DMS153 treated with DMSO at 0.1 percent for 48 hours (cell line): ENCODE data around the gene GPR34.
"Not testable (repeated sequence)": the region's sequence is repeated elsewhere in the genome, so short reads cannot be mapped to it uniquely, and the experiment has no call there.

ENCODE experiments used
- DNase-seq: peaks from one replicate; lab custom pipeline; 2025; ENCODE audit not compliant: unreplicated experiment; lab: John Stamatoyannopoulos, UW

GPR34 gene

DNA sequence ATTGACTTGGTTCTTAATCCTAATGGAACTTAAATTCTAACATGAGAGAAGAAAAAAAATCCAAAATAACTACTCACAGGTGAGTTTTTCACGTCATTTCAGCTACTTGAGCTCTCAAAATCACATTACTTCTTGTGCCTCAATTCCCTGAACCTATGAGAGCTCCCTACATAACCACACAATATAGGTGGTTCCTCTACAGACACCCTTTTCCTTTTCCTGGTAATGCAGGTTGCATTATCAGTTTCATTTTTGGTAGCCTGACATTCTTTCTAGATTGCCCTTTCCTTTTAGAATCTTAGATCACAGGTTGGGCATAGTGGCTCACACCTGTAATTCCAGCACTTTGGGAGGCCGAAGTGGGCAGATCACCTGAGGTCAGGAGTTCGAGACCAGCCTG is 4.3 kb downstream of the GPR34 start:
- DNase-seq: no peak

DNA sequence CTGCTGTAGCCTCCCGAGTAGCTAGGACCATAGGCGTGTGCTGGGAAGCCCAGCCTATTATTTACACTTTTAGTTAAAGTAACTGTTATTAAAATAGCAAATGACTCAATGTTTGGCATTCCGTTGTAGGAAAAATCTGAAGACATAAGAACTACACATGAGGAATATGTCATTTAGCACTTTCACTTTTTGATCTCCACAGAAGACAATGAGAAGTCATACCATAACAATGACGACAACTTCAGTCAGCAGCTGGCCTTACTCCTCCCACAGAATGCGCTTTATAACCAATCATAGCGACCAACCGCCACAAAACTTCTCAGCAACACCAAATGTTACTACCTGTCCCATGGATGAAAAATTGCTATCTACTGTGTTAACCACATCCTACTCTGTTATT is 6.7 kb downstream of the GPR34 start:
- no peak for DNase-seq

DNA sequence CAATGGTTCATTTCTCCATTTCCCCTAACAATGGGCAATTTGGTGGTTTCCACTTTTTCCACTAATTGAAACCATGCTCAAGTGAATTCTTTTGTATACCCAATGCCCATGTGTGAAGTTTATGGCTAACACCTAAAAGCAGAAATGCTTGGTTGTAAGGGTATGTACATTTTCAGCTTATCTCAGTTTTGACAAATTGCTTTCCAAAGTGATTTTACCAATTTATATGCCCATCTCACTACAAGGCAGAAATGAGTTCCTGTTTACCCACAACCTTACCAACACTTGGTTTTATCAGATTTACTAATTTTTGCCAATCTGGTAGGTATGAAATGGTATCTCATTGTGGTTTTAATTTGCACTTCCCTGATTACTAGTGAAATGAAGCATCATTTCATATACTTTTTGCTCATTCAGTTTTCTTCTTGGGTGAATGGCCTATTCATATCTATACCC is 14.8 kb downstream of the GPR34 start:
- DNase-seq: no peak

DNA sequence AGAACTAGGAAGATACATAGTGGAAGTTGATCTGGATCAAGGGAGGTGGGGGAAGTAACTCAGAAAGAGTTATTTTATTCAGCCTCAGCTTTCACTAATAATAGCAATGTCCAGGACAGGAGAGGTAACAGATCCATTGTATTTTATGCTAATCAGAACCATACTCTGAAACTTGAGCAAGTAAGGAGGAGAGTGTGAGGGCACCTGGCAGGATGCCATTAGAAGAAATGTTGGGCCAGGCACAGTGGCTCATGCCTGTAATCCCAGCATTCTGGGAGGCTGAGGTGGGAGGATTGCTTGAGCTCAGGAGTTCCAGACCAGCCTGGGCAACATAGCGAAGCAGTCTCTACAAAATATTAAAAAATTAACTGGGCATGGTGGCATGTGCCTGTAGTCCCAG is 16.3 kb downstream of the GPR34 start:
- no peak for DNase-seq

DNA sequence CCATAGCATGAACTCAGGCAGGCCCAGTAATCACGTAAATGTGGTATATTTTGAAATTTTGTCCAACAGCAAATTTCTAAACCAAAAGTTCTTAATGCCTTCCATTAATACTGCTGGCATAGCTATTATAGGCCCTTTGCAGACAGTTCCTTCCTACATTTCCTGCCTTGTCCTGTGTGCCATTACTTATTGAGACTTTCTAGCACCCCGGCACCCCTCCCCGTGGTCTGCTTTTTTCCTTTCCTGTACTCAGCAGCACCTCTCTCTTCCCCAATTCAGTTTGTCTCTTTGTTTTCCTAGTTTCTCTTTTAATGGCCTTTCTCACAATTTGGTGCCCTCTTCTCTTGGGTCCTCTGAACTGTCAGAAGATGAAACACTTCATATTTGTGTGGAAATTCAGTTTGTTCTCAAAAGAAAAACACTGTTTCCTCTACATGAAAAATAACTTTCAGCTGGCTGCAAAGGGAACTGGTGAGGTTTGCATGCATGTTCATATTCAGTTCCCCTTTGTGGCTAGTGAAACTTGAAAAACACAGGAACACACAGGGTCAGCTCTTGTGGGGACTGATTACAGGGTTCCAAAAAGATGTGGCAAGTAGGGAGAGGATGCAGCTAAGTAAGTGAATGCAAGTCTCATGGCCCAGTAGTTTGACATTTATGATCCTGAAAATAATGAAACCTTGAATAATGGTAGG is 17.1 kb downstream of the GPR34 start:
- no peak for DNase-seq

DNA sequence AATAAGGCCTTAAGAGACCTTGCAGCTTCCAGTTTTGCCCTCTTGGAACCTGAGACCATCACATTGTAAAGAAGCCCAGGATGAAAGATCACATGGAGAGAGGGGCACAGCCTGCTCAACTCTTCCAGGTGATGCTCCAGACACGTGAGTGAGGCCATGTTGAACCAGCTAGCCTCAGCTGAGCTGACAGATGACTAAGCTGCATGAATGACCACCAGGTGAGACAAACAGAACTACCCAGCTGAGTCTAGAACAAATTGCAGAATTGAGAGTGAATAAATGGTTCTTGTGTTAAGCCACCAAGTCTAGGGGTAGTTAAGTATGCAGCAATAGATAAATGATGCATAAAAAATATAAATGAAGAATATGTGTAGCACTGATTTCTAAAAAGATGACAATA is 18.4 kb downstream of the GPR34 start:
- no peak for DNase-seq

DNA sequence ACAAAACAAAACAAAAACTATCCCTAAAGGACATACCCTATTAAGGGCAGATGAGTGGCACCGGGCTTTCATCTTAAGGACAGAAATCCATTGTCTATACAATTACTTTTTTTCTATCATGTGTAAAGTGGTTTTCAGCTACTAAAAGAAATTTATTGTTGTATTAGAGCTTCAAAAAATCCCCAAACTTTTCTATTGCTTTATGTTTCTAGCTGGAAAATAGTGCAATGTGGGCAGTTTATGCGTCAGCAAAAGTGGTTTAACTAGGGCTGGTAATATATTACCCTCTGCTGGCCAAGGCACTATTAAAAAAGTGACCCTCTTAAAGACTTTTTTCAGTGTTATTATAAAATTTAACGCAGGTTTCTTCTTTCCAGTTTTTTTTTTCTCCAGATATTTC is 19.7 kb downstream of the GPR34 start:
- DNase-seq: no peak

DNA sequence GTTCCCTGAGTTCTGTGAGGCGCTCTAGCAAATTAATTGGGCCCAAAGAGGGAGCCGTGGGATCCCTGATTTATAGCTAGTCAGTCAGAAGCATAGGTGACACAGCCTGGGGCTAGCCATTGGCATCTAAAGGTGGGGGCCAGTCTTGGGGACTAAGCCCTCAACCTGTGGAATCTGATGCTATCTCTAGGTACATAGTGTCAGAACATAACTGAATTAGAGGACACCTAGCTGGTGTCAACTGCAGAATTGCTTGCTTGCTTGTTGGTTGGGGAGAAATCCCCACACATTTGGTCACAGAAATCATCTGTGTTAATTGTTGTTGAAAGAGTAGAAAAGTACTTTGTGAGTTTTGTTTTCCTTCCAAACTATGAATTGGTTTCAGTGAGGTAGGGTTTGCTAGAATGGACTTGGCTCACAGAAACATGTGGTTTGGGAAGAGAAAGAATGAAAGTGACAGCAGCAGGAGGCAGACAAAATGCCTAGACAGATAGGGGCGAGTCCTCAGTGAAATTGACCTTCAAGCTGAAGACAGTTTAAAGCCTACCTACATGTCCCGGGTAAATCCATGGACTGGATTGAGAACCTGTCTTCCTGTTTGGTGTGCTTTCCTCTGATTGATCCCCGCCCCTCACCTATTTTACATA is 22.4 kb downstream of the GPR34 start:
- DNase-seq: no peak

DNA sequence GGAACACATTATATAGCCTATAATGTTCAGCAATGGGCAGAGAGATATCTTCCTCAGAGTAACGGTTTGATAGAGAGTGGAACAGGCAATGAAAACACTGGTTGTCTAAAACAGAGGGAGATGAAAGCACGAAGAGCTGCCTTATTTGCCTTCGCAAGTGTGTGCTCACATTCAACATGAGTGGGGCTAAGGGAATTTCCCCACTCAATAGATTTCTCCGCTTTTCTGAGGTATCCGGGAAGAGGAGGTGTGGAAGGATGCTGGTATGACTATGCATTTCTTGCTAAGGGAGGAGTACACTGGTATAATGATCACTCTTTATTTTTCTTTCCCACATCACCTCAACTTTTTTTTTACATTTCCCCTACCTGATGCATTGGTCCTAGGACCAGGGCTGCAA is 27.4 kb downstream of the GPR34 start:
- DNase-seq: no peak

DNA sequence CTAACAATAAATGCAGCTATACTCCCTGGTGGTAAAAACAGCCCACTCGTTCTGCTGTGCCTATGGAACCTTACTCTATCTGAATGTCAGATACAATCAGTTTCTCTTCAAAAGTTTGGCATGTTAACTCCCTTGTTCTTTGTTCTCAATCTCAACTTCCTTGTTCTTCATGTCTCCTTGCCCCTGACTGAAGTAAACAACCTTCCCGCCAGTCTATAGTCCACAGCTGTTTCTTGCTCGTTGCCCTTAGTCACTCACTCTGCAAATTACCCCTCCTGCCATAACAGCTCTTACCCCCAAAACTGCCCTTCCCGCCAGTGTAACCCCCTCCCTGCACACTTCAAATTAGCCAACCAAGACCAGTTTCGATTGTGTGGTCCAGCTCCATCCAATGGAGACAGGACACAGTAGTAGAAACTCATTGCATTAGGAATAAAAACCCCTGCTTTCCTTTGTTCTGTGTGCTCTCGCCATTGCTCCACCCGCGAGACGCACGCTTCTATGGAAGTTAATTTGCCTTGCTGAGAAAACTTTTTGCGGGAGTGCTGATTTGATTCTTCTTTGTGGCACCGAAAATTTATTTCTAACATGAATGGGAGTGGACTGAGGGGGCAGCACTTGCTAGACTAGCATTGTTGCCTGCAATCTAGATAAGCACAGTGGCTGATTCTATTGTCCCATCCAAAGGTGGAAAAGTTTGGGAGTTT is 28.1 kb downstream of the GPR34 start:
- DNase-seq: no peak

DNA sequence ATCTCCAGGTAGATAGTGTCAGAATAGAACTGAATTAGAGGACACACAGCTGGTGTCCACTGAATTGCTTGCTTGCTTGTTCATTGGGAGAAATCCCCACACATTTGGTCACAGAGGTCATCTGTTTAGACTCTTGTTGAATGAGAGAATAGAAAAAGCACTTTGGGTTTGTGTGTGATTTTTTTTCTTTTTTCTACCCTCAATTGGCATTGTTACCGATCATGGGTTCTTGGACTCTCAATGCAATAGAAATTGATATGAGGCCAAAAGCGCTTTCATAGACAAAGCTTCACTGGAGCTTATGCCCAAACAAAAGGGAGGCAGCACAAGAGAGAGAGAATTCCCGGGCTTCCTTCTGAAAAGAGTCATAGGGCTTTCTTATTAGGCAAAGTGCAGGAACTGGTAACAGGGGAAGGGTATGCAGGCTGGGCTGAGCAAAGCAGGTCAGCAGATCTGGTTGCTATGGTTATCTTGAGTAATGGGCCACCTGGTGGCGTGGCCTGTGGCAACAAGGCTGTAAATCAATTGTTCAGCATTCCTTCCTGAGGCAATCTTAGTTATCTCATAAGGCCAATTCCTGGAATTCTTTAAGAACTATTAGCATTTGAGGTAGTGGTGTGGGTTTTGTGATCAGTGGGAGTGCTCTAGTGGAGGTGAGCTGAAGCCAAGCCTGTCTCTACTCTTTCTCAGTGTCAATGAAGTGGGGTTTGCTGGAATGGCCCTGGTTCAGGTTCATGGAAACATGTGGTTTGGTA is 29.9 kb downstream of the GPR34 start:
- no peak for DNase-seq

DNA sequence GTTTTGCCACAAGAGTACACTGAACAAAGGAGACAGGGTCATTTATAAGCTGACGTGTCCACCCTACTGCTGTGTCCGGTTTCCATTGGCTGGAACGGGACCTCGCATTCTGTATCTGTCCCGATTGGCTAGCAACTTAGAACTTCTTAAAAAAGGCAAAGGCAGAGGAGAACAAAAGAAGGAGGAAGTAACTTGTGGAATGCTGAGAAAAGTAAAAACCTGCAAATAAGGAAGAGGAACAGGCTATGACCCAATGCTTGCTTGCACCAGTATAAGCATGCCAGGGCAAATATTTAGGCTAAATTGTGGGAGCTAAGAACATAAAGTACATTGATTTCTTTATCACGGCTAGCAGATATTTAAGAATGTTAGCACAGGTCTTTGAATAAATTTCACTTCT is 30.8 kb downstream of the GPR34 start:
- not testable (repeated sequence) for DNase-seq

DNA sequence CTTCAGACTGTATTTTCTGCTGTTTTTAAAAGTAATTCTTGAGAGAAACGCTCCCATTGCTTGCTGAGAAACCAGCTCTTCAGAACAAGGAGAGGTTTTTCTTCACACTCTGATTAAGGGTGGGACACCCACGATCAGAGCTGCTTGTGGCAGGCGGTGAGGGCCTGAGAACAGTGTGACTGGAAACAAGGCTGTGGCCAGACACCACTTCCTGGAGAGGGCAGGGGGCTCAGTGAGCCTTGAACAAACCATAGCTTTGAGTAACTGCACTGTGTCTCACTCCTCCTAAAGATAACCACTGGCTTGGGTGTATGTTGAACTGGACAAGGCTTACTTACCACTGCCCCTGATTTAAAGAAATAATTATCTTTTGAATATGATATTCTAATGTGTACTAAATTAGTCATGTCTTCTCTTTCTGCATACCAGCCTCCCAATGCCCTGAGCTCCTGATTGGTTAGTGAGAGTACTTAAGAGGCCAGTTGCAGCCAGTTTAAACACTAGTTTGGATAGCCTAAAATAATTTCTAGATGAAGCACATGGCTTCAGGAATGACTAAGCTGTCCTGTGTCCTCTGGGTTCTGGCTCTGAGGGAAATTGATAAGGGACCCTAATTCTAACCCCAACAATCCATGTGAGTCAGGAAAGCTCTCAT is 31.5 kb downstream of the GPR34 start:
- DNase-seq: no peak

DNA sequence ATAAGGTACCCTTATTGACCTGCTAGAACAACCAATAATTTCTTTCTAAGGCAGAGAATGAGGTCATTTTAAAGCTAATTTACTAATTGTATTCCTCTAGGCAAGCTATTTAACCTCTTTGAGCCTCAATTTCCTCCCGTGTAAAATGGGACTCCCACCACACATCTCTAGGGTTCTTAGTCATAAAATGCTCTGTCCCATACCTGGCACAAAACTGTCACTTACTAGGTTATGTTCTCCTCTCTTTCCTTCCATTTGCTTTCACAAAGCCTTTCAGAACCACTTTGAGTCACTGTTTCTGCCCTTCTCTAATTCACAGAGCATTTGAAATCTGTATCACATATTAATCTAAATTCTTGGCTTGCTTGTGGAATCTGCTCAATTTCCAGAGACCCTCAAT is 32.8 kb downstream of the GPR34 start:
- DNase-seq: no peak

DNA sequence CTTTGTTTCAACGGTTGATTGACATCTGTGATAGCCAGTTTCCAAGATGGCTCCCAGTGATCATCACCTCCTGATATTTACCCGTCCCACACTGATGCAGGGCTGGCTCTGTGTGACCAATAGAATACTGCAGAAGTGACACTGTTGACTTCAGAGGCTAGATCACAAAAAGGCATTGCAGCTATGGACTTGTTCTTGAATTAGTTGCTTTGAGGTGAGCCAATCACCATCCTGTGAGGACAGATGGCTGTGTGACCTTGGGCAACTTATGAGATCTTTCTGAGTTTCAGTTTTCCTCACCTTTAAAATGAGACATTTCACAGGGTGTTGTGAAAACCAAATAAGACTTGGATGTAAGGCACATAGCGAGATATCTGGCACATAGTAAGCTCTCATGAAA is 33.4 kb downstream of the GPR34 start:
- no peak for DNase-seq

DNA sequence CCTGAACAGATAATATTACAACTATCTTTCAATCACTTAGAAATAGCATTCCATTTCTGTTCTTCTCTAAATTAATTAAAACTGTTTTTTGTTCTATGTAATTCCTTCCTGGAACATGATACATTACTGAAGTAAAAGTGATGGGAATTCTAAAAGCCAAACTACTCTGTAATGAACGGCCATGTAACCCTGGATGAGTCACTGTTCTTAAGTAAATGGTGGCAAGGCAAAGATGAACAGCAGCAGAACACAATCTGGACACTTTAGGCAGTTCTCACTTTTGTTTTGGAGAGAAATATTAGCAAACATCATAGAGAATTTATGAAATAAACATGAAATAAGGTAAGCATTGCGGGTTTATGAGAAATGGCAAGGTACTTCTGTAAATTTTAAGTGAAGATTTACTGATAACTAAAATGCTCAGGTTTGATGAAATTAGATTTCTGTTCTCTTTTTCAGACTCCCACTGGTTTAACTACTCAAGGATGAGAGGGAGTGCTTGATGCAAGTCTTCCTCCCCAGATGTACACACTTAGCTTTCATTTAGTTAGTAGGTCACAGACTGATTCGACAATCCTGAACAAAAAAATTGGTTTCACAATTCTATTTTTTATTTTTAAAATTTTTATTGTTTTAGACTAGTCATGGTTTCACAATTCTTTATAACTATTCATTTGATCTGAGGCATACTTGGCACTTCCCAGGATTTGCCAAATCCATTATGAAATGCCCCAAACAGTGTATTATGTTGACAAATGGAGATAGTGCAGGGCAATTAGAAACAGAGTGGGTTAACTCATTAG is 34.2 kb downstream of the GPR34 start:
- DNase-seq: no peak

DNA sequence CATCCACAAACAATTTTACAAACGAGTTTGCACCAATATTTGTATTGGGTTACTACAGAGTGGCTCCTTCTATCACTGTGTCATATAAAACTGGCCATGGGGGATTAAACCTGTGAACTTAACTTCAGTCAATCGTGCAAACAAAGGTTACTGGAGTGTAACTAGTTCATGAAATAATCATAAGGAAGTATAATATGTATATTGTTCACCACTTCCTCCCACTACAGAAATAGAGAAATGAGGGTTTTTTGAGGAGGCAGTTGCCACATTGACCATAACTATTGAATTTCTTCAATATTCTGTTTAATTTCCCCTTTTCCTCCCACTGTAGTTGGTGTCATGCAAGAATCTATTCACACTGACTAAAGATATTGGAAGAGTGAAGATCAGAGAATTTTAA is 35.1 kb downstream of the GPR34 start, which contains the start of gene GPR82:
Gene GPR82, plus strand, starts transcription at position 356 of the 400 bp plus-strand sequence. CDS start 2,846 bp downstream, outside the sequence.
- DNase-seq: no peak

DNA sequence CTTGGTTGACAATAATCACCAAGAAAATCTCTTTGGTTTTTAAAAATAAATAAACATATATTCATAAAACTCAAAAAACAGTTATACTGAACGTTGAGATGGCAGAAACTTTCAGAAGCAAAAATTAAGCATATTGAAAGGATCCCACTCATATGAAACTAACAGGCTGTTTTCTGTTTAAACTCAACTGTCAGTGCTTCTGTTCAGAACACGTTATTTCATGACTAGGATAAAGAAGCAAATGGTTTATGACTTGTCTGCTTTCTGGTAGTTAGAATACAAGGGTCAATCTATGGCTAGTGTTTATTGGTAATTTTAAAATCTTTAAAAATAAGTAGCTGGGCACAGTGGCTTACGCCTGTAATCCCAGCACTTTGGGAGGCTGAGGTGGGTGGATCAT is 39.4 kb downstream of the GPR34 start:
- DNase-seq: no peak

DNA sequence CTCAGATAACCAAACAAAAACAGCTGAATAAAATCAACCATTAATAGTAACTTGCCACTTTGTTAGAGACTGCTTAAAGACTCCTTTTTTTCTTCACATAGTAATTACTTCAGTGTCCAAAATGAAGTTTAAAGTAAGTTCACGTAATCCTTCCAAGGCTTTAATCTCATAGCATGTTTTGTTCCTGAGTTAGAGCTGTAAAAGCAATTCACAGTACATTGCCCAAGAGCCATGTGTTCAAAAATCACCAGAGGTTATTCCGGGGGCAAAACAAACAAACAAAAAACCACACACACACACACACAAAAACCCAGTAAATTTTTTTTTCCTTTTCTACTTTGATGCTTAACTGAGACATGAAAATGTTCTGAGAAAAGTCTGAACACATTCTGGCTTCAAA is 41.3 kb downstream of the GPR34 start:
- DNase-seq: no peak

DNA sequence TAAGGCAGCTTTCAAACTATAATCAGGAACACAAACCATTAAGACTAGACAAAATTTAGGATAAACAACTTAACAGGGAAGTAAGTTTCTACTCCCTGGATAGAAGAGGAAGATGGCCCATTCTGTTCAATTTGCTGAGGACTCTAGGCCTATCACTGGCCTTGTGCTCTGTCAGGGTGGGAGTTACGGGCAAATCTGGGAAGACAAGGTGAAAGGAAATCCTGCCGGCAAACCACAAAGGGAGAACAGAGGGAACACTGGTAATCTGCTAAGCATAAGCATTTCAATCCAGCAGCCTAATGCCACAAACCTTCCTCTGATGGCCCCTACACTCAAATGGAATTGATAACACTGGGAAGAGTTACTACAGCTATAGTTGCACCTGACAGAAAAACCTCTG is 43.5 kb downstream of the GPR34 start:
- DNase-seq: no peak
